Ovary (tissue), 9 donors: Measurements from ENCODE around the gene STIM1. TPM values are rescaled to one million over a fixed set of nuclear protein-coding genes. Genes with fewer than 3 reads are reported as not detected.
A peak's percentile ranks its signal among the peaks of the same experiment; 100 is the strongest.

Source experiments
- DNase-seq, 5 donors: peaks; one replicate each; pipeline ENCODE4 v3.0.0-alpha.2; 2019 to 2020
- H3K27ac ChIP-seq, 2 donors: fragments of 200-600 bp; one replicate each; pipeline versions ENCODE4 v1.5.1 to v1.8.0; 2019 to 2022
- H3K27me3 ChIP-seq: fragments of 200-600 bp; one replicate; pipeline ENCODE4 v1.8.0; 2022
- H3K36me3 ChIP-seq: fragments of 200-600 bp; sonication (generic); one replicate; pipeline ENCODE4 v1.5.1; 2019
- H3K4me1 ChIP-seq: one replicate; pipeline ENCODE4 v1.8.1; 2013; ENCODE audit warnings: mild to moderate bottlenecking, moderate library complexity; ENCODE audit not compliant: insufficient read depth
- H3K4me3 ChIP-seq: fragments of 200-600 bp; sonication (generic); one replicate; pipeline ENCODE4 v1.5.1; 2017
- H3K9me3 ChIP-seq, 2 donors: fragments of 200-600 bp in 1 of 2; sonication (generic) in 1 of 2; one replicate each; pipeline versions ENCODE4 v1.5.1 to v1.8.1; 2013 to 2019; ENCODE audit warnings: mild to moderate bottlenecking in 1 of 2, moderate library complexity in 1 of 2
- CTCF ChIP-seq, 3 donors: fragments of 450-650 bp in 2 of 3; fragments of 200-600 bp in 1 of 3; IDR thresholded peaks; one replicate each; pipeline versions ENCODE4 v1.5.1 to v1.8.0; 2016 to 2022; ENCODE audit warnings: antibody characterized with exemption in 3 of 3, mild to moderate bottlenecking in 1 of 3
- EP300 ChIP-seq: sonication (generic); formaldehyde crosslinking; IDR thresholded peaks from one replicate; pipeline ENCODE4 v1.6.1; 2017; ENCODE audit warnings: antibody characterized with exemption
- POLR2A ChIP-seq: fragments of 450-650 bp; IDR thresholded peaks from one replicate; pipeline ENCODE4 v1.6.1; 2017; ENCODE audit warnings: antibody characterized with exemption, mild to moderate bottlenecking, moderate library complexity
- WGBS, 3 donors: extraction: QIAGEN DNeasy Blood & Tissue Kit in 1 of 3; methylation state at CpG; one replicate each; pipeline versions ENCODE4 v1.1.5 to v1.1.7; 2013 to 2017; 5-methylcytosine and 5-hydroxymethylcytosine counted together
- intact Hi-C, 4 donors: fragments of 100-400 bp; cut with DNase I; formaldehyde crosslinking; loops; one replicate each; pipeline versions ENCODE4 v1.11.0 to v1.15.1; 2022 to 2023
- polyA plus RNA-seq, 2 donors: library from polyadenylated mRNA; stranded (reverse); fragments of 200-250 nt in 1 of 2; fragments of 350-450 nt in 1 of 2; fragmentation: Illumina TruSeq in 1 of 2; extraction: RNeasy Lipid Tissue Mini Kit (QIAGEN cat#74804) in 1 of 2; gene quantifications; one replicate each; pipeline ENCODE4 v1.2.3, GENCODE V29; 2013 to 2014
- total RNA-seq, 7 donors: library from RNA; depleted of rRNA in 2 of 7; stranded (reverse); fragments of >200 nt in 2 of 7; fragmentation: NEBNext Ultra II Directional in 3 of 7; extraction: Animal tissue kit (Norgen Biotek cat#: 25700) in 3 of 7; gene quantifications; one replicate each; pipeline versions ENCODE4 v1.1.0 to v1.2.4, GENCODE V29; 2016 to 2023
- donor health status: DM: no; HTN: no; CAD: no; lungs with moderate emphysema.
- donor health status: DM: no; HTN: no; CAD: no.
- donor health status: Bipolar disorder and iron deficiency.
- donor health status: DM: yes; HTN: yes; CAD: no.
- donor health status: DM: no; HTN: no; CAD: no.
- donor health status: DM: yes; HTN: yes; CAD: no.

The STIM1 gene
- total and polyA plus RNA-seq, 9 donors: 26.1 to 75.2 (median 58.7) TPM

DNA sequence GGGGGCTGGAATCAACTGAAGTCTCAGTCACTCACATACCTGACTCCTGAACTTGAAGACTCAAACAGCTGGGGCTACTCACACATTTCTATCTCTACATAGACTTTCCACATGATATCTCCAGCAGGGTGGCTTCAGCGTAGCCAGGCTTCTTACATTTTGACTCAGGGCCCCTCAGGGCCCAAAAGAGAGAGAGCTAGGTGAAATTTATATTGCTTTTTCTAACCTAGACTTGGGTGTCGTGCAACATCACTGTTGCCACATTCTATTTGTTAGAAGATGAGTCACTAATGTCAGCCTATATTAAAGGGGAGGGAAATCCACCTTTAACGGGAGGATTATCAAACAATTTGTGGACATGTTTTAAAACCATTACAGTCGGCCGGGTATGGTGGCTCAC, 167.2 kb downstream of the STIM1 start:
- TF ChIP-seq CTCF (IDR thresholded peaks at IDR 0.05) (no peak), POLR2A (no peak), EP300 (no peak)
- Histone ChIP-seq H3K27me3 (no peaks in the 10 kb centered on the region), H3K4me3 (no peak overlapping the region), H3K27ac (no peak overlapping the region), H3K4me1 (peaks cover 8% of the 10 kb centered on the region), H3K9me3 (no peaks in the 10 kb centered on the region), H3K36me3 (no peaks in the 10 kb centered on the region)
- DNase-seq: no peak
- 86 to 98% (median 94%) methylated on average over 5 of the region's 5 CpGs for WGBS, 3 donors
- intact Hi-C loops: no loop called here

GRCh38 chr11:4025248-4025966, 169.9 kb downstream of the STIM1 start:
- Histone ChIP-seq H3K4me1 (peaks cover 9% of the 10 kb centered on the region), H3K4me3 (no peak overlapping the region), H3K27ac (peak overlapping the region in 1 of 2 donors; percentile 65), H3K36me3 (no peaks in the 10 kb centered on the region), H3K9me3 (no peaks in the 10 kb centered on the region), H3K27me3 (no peaks in the 10 kb centered on the region)
- no peak for DNase-seq
- TF ChIP-seq CTCF (IDR thresholded peaks at IDR 0.05) (no peak), EP300 (no peak), POLR2A (no peak)
- intact Hi-C loops: no loop called here
- WGBS, 3 donors: 15 to 23% (median 22%) methylated on average over 3 of the region's 3 CpGs

- Histone ChIP-seq H3K27ac (peak overlapping the region in 1 of 2 donors; percentile 65), H3K36me3 (no peaks in the 10 kb centered on the region), H3K9me3 (no peaks in the 10 kb centered on the region), H3K4me3 (no peak overlapping the region), H3K27me3 (no peaks in the 10 kb centered on the region), H3K4me1 (peaks cover 9% of the 10 kb centered on the region)
- intact Hi-C loops: no loop called here
- TF ChIP-seq POLR2A (no peak), CTCF (IDR thresholded peaks at IDR 0.05) (no peak), EP300 (no peak)
- 0 to 2% (median 1%) methylated on average over 2 of the region's 2 CpGs for WGBS, 3 donors
- DNase-seq: no peak
Observed at GRCh38 chr11:4025967-4026324, 170.5 kb downstream of the STIM1 start.

GRCh38 chr11:4026389-4026788, 170.9 kb downstream of the STIM1 start:
- H3K4me1 ChIP-seq: peaks cover 9% of the 10 kb centered on the region
- H3K27ac ChIP-seq: peak overlapping the region in 1 of 2 donors; percentile 65
- intact Hi-C loops: no loop called here
- no peak overlapping the region for H3K4me3 ChIP-seq
- 39 to 52% (median 41%) methylated on average over 1 of the region's 1 CpG for WGBS, 3 donors
- no peaks in the 10 kb centered on the region for H3K9me3 ChIP-seq
- no peak for DNase-seq
- no peaks in the 10 kb centered on the region for H3K36me3 ChIP-seq
- no peak for TF ChIP-seq POLR2A
- no peak for TF ChIP-seq EP300
- TF ChIP-seq CTCF (IDR thresholded peaks at IDR 0.05): no peak
- no peaks in the 10 kb centered on the region for H3K27me3 ChIP-seq
